M059J (cell line): Measurements from ENCODE around the gene TMEM260. TPM values are rescaled to one million over a fixed set of nuclear protein-coding genes. Genes with fewer than 3 reads are reported as not detected.
"Not testable (repeated sequence)": the region's sequence is repeated elsewhere in the genome, so short reads cannot be mapped to it uniquely, and the experiment has no call there.

Experiments used
- DNase-seq: peaks from one replicate; pipeline ENCODE4 v3.0.0-alpha.2; 2012; ENCODE audit warnings: low read depth
- total RNA-seq: library from RNA; depleted of rRNA; stranded (reverse); fragments of >200 nt; shearing (Covaris generic); gene quantifications from 2 replicates; pipeline ENCODE4 v1.2.3, GENCODE V29; 2014

Gene TMEM260
- total RNA-seq, 1 experiment from 2014 or later, result 13.6 TPM

- DNase-seq, result no peak
Measured at GRCh38 chr14:56598519-56598918, 18.9 kb downstream of the TMEM260 start.

GRCh38 chr14:56603648-56604047, 24.1 kb downstream of the TMEM260 start:
- no peak for DNase-seq

GRCh38 chr14:56608689-56609088, 29.1 kb downstream of the TMEM260 start:
- DNase-seq, result no peak

GRCh38 chr14:56611663-56612062, 32.1 kb downstream of the TMEM260 start:
- DNase-seq, result not testable (repeated sequence)

- DNase-seq, result no peak
Measured at GRCh38 chr14:56617084-56617483, 37.5 kb downstream of the TMEM260 start.

GRCh38 chr14:56630707-56631106, 51.1 kb downstream of the TMEM260 start:
- DNase-seq, result no peak

GRCh38 chr14:56632195-56632594, 52.6 kb downstream of the TMEM260 start:
- DNase-seq, result no peak

GRCh38 chr14:56633544-56633943, 53.9 kb downstream of the TMEM260 start:
- DNase-seq, result no peak

GRCh38 chr14:56635041-56635440, 55.4 kb downstream of the TMEM260 start:
- no peak for DNase-seq

- DNase-seq, result no peak
Measured at GRCh38 chr14:56647493-56647892, 67.9 kb downstream of the TMEM260 start.

GRCh38 chr14:56648508-56649301, 69.1 kb downstream of the TMEM260 start:
- DNase-seq, result no peak

- no peak for DNase-seq
Measured at GRCh38 chr14:56649382-56649781, 69.8 kb downstream of the TMEM260 start.

GRCh38 chr14:56650048-56650447, 70.5 kb downstream of the TMEM260 start:
- DNase-seq, result no peak

GRCh38 chr14:56650979-56651378, 71.4 kb downstream of the TMEM260 start:
- no peak for DNase-seq

- DNase-seq, result no peak
Measured at GRCh38 chr14:56657604-56658003, 78.0 kb downstream of the TMEM260 start.

- no peak for DNase-seq
Measured at GRCh38 chr14:56659378-56659777, 79.8 kb downstream of the TMEM260 start.

- peak; percentile 40 for DNase-seq
Measured at GRCh38 chr14:56659964-56660551, 80.5 kb downstream of the TMEM260 start.

GRCh38 chr14:56660677-56661389, 81.2 kb downstream of the TMEM260 start:
- no peak for DNase-seq

GRCh38 chr14:56661478-56661877, 81.9 kb downstream of the TMEM260 start:
- DNase-seq, result no peak

GRCh38 chr14:56664811-56665421, 85.3 kb downstream of the TMEM260 start:
- peak; percentile 7 for DNase-seq

- DNase-seq, result no peak
Measured at GRCh38 chr14:56666294-56666693, 86.7 kb downstream of the TMEM260 start.

- DNase-seq, result peak; percentile 75
Measured at GRCh38 chr14:56666716-56667115, 87.1 kb downstream of the TMEM260 start.
